ENCODE results near the gene HIGD1A. TPM values are rescaled to one million over a fixed set of nuclear protein-coding genes. Genes with fewer than 3 reads are reported as not detected.

Gene HIGD1A
- total and polyA plus RNA-seq, 2 of the 8 experiments (the other 6 are each of a cell fraction or from before 2014, with no cell fraction given), result 67.3 to 95.4 TPM

GRCh38 chr3:42826141-42826540, 21.9 kb upstream of the HIGD1A start:
- no peak overlapping the region for H2BK5ac ChIP-seq (ENCODE audit: low read depth, low read length)
- H3K9me3 ChIP-seq (ENCODE audit: insufficient read depth in 2 of 2, low read depth in 1 of 2, low read length in 1 of 2), result no peaks in the 10 kb centered on the region
- DNase-seq (ENCODE audit: low read depth in 1 of 2, low spot score in 2 of 2), result no peak
- no peaks in the 10 kb centered on the region for H3K23me2 ChIP-seq (ENCODE audit: low read depth, low read length)
- ChIA-PET POLR2A (ENCODE audit: partially characterized antibody) (no interaction called here), CTCF (ENCODE audit: partially characterized antibody) (interaction anchor here (0.9 kb wide), 1 partner anchor 47 kb away, joined by 3 read pairs; no protein-coding TSS in a partner anchor)
- H3K36me3 ChIP-seq (ENCODE audit: control insufficient read depth in 2 of 4, insufficient read depth in 4 of 4, low read length in 3 of 4), result no peaks in the 10 kb centered on the region
- H2BK120ac ChIP-seq (replicated peaks; ENCODE audit: low read depth, low read length), result no peak overlapping the region
- H3K4me1 ChIP-seq (replicated peaks in 1 of 4; ENCODE audit: control insufficient read depth in 3 of 4, insufficient read depth in 4 of 4, low read length in 3 of 4), result peaks cover 0 to 3% (median 2%) of the 10 kb centered on the region in 4 experiments; a peak in 2 of 7 replicates
- H3K27ac ChIP-seq (ENCODE audit: low read depth, low read length), result no peak overlapping the region
- no peak overlapping the region for H3K4me2 ChIP-seq (ENCODE audit: insufficient read depth in 1 of 2, low read depth in 2 of 2, low read length in 2 of 2)
- no peak overlapping the region for H3K4ac ChIP-seq (replicated peaks; ENCODE audit: insufficient read length, low read depth, low read length)
- FAIRE-seq, result no peak
- no peak overlapping the region for H4K8ac ChIP-seq (ENCODE audit: extremely low read depth, insufficient read depth, low read length)
- H4K20me1 ChIP-seq (replicated peaks in 1 of 2; ENCODE audit: control insufficient read depth in 1 of 2, insufficient read depth in 2 of 2, low read length in 2 of 2), result no peaks in the 10 kb centered on the region
- H2AK5ac ChIP-seq (ENCODE audit: low read depth, low read length), result no peak overlapping the region
- H2AFZ ChIP-seq (ENCODE audit: low read length), result no peak overlapping the region
- no peak overlapping the region for H3K23ac ChIP-seq (ENCODE audit: insufficient read length)
- H2BK15ac ChIP-seq (ENCODE audit: low read length), result no peak overlapping the region
- H4K91ac ChIP-seq (replicated peaks; ENCODE audit: insufficient read length, low read length), result no peak overlapping the region
- no peaks in the 10 kb centered on the region for H3K27me3 ChIP-seq (replicated peaks in 1 of 4; ENCODE audit: control insufficient read depth in 3 of 4, extremely low read depth in 1 of 4, insufficient read depth in 3 of 4, low read length in 3 of 4)
- no peak overlapping the region for H3K18ac ChIP-seq (ENCODE audit: extremely low read depth, low read length)
- H3K9ac ChIP-seq (replicated peaks in 1 of 4; ENCODE audit: extremely low read depth in 1 of 4, low read depth in 3 of 4, low read length in 3 of 4), result no peak overlapping the region
- no peak overlapping the region for H2BK12ac ChIP-seq (ENCODE audit: low read depth, low read length)
- H3K4me3 ChIP-seq (ENCODE audit: extremely low read depth in 1 of 4, insufficient read depth in 2 of 4, low read depth in 3 of 4, low read length in 4 of 4), result no peak overlapping the region
- no peak overlapping the region for H2BK20ac ChIP-seq (ENCODE audit: low read length)
- no peak overlapping the region for H4K5ac ChIP-seq (ENCODE audit: insufficient read length, low read depth, low read length)
- H3K14ac ChIP-seq (ENCODE audit: insufficient read length), result no peak overlapping the region
- no peaks in the 10 kb centered on the region for H3K79me2 ChIP-seq (ENCODE audit: control insufficient read depth in 1 of 2, insufficient read depth in 2 of 2, low read length in 2 of 2)
- H3K79me1 ChIP-seq (ENCODE audit: low read depth, low read length), result no peaks in the 10 kb centered on the region
- no peak overlapping the region for H3K56ac ChIP-seq (replicated peaks; ENCODE audit: insufficient read length, low read depth, low read length)
- TF ChIP-seq CTCF (IDR thresholded peaks at IDR 0.05; ENCODE audit: control extremely low read depth in 1 of 3, insufficient read depth in 1 of 3, low read depth in 1 of 3, low read length in 3 of 3) (no peak), YY1 (IDR thresholded peaks at IDR 0.05; ENCODE audit: low read depth, low read length) (no peak), TEAD4 (IDR thresholded peaks at IDR 0.05; ENCODE audit: low read depth, low read length) (no peak), POLR2A (IDR thresholded peaks at IDR 0.05; ENCODE audit: control extremely low read depth in 1 of 2, low read depth in 2 of 2, low read length in 2 of 2) (no peak), TBP (IDR thresholded peaks at IDR 0.05; ENCODE audit: low read depth, low read length) (no peak), EZH2 (IDR thresholded peaks at IDR 0.05; ENCODE audit: low read depth, low read length, severe bottlenecking) (no peak), CHD2 (IDR thresholded peaks at IDR 0.05; ENCODE audit: low read length) (no peak), SIRT6 (IDR thresholded peaks at IDR 0.05; ENCODE audit: low read length) (no peak), HDAC6 (IDR thresholded peaks at IDR 0.05; ENCODE audit: low read depth, low read length) (no peak), TAF1 (IDR thresholded peaks at IDR 0.05; ENCODE audit: low read depth, low read length) (no peak), NANOG (IDR thresholded peaks at IDR 0.05; ENCODE audit: insufficient read depth, low read depth, low read length, poor library complexity, severe bottlenecking) (no peak), NRF1 (IDR thresholded peaks at IDR 0.05; ENCODE audit: low read depth, low read length) (no peak), FOSL1 (IDR thresholded peaks at IDR 0.05; ENCODE audit: insufficient read depth, low read depth, low read length) (no peak), CEBPB (IDR thresholded peaks at IDR 0.05; ENCODE audit: low read depth, low read length) (no peak), ASH2L (IDR thresholded peaks at IDR 0.05; ENCODE audit: low read length) (no peak)

Measured in H1 (cell line).